ENCODE data around the gene TXNL4B.
A peak's percentile ranks its signal among the peaks of the same experiment; 100 is the strongest.
"Not testable (repeated sequence)": the region's sequence is repeated elsewhere in the genome, so short reads cannot be mapped to it uniquely, and the experiment has no call there.

The TXNL4B gene

GRCh38 chr16:72072514-72073342 is 20.7 kb downstream of the TXNL4B start:
- no peak for DNase-seq

- DNase-seq: no peak
Measured at GRCh38 chr16:72068930-72069329, 24.5 kb downstream of the TXNL4B start.

- DNase-seq: peak; percentile 56
Measured at GRCh38 chr16:72066747-72067146, 26.7 kb downstream of the TXNL4B start.

- no peak for DNase-seq
Measured at GRCh38 chr16:72064361-72064894, 29.0 kb downstream of the TXNL4B start.

GRCh38 chr16:72061564-72061963 is 31.9 kb downstream of the TXNL4B start:
- no peak for DNase-seq

GRCh38 chr16:72060405-72060804 is 33.0 kb downstream of the TXNL4B start:
- no peak for DNase-seq

GRCh38 chr16:72059060-72059459 is 34.4 kb downstream of the TXNL4B start:
- peak; percentile 48 for DNase-seq

GRCh38 chr16:72057313-72057712 is 36.1 kb downstream of the TXNL4B start:
- DNase-seq: not testable (repeated sequence)

GRCh38 chr16:72055911-72056310 is 37.5 kb downstream of the TXNL4B start:
- no peak for DNase-seq

GRCh38 chr16:72054254-72054847 is 39.1 kb downstream of the TXNL4B start, which contains the start of gene HP:
HP (plus strand) TSS chr16:72054505; CDS start chr16:72054653, 148 bp downstream.
- DNase-seq: not testable (repeated sequence)

GRCh38 chr16:72051818-72052217 is 41.6 kb downstream of the TXNL4B start:
- no peak for DNase-seq

- DNase-seq: no peak
Measured at GRCh38 chr16:72050769-72051464, 42.5 kb downstream of the TXNL4B start.

- no peak for DNase-seq
Measured at GRCh38 chr16:72049110-72049509, 44.3 kb downstream of the TXNL4B start.

- no peak for DNase-seq
Measured at GRCh38 chr16:72044825-72045359, 48.5 kb downstream of the TXNL4B start.

GRCh38 chr16:72044296-72044695 is 49.1 kb downstream of the TXNL4B start:
- DNase-seq: no peak

- DNase-seq: no peak
Measured at GRCh38 chr16:72043539-72043938, 49.9 kb downstream of the TXNL4B start.

- DNase-seq: no peak
Measured at GRCh38 chr16:72043058-72043457, 50.4 kb downstream of the TXNL4B start.

- DNase-seq: no peak
Measured at GRCh38 chr16:72042157-72042660, 51.2 kb downstream of the TXNL4B start.

GRCh38 chr16:72036098-72036497 is 57.3 kb downstream of the TXNL4B start:
- DNase-seq: no peak

All from DMS53 (cell line).